Fibroblast of skin of left quadriceps (primary cell): ENCODE data around the gene SLC38A9.
"Not testable (repeated sequence)": the region's sequence is repeated elsewhere in the genome, so short reads cannot be mapped to it uniquely, and the experiment has no call there.

Source experiments
- DNase-seq, 2 experiments: peaks; one replicate each; pipeline ENCODE4 v3.0.0-alpha.2; 2013; ENCODE audit warnings: low read depth in 2 of 2

The SLC38A9 gene

GRCh38 chr5:55712023-55712859 is at the start of gene SLC38A9:
TSS of gene SLC38A9 (minus strand) at chr5:55712324. CDS start at chr5:55697958, 14,366 bp downstream.
- peak; percentile 80 to 84 for DNase-seq

- DNase-seq = not testable (repeated sequence)
Measured at GRCh38 chr5:55761721-55762120, 49.6 kb upstream of the SLC38A9 start.

- no peak for DNase-seq
Measured at GRCh38 chr5:55758714-55759113, 46.6 kb upstream of the SLC38A9 start.

- no peak for DNase-seq
Measured at GRCh38 chr5:55758231-55758630, 46.1 kb upstream of the SLC38A9 start.

GRCh38 chr5:55750499-55750898 is 38.4 kb upstream of the SLC38A9 start:
- DNase-seq = no peak

- DNase-seq = no peak
Measured at GRCh38 chr5:55750063-55750462, 37.9 kb upstream of the SLC38A9 start.

- no peak for DNase-seq
Measured at GRCh38 chr5:55749387-55749786, 37.3 kb upstream of the SLC38A9 start.

- no peak for DNase-seq
Measured at GRCh38 chr5:55747778-55748318, 35.7 kb upstream of the SLC38A9 start.

- DNase-seq = no peak
Measured at GRCh38 chr5:55742778-55743177, 30.7 kb upstream of the SLC38A9 start.

GRCh38 chr5:55737793-55738192 is 25.7 kb upstream of the SLC38A9 start, which contains the start of gene DDX4:
TSS of gene DDX4 (plus strand) at chr5:55738061. CDS start at chr5:55738964, 903 bp downstream.
- no peak for DNase-seq

- no peak for DNase-seq
Measured at GRCh38 chr5:55734658-55735057, 22.5 kb upstream of the SLC38A9 start.

GRCh38 chr5:55732585-55732984 is 20.5 kb upstream of the SLC38A9 start:
- no peak for DNase-seq

- no peak for DNase-seq
Measured at GRCh38 chr5:55731848-55732247, 19.7 kb upstream of the SLC38A9 start.

GRCh38 chr5:55724281-55724680 is 12.2 kb upstream of the SLC38A9 start:
- DNase-seq = no peak

GRCh38 chr5:55720188-55720703 is 8.1 kb upstream of the SLC38A9 start:
- no peak for DNase-seq

- DNase-seq = not testable (repeated sequence)
Measured at GRCh38 chr5:55719026-55719425, 6.9 kb upstream of the SLC38A9 start.

- no peak for DNase-seq
Measured at GRCh38 chr5:55715519-55716078, 3.5 kb upstream of the SLC38A9 start.

GRCh38 chr5:55714749-55715148 is 2.6 kb upstream of the SLC38A9 start:
- no peak for DNase-seq

- no peak for DNase-seq
Measured at GRCh38 chr5:55714339-55714738, 2.2 kb upstream of the SLC38A9 start.

GRCh38 chr5:55713871-55714270 is 1.7 kb upstream of the SLC38A9 start:
- DNase-seq = no peak

GRCh38 chr5:55711507-55712022 is 559 bp downstream of the SLC38A9 start:
- no peak for DNase-seq

- DNase-seq = no peak
Measured at GRCh38 chr5:55708732-55709131, 3.4 kb downstream of the SLC38A9 start.
